ENCODE measurements around the gene NPDC1.

Gene NPDC1

DNA sequence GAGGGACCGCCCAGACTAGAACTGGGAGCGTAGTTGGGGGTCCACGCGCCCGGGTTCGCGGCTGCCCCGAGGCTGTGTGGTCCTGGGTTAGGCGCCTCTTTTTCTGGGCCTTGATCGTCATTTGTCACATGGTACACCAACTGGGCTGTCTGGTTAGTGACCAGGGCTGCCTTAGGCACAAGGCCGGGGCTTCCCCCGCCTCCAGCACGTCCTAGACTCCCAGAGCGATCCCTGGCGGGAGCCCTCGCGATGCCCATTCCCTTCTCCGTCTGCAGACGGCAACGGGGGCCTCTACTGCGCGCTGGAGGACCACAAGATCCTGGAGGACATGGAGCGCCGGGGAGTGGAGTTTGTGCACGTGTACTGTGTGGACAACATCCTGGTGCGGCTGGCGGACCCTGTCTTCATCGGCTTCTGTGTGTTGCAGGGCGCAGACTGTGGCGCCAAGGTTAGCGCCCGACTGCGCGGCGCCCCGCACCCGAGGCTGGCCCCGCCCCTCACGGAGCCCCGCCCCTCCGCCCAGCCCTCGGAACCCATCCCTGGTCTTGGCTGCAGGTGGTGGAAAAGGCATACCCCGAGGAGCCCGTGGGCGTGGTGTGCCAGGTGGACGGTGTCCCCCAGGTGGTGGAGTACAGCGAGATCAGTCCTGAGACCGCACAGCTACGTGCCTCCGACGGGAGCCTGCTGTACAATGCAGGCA, 32.9 kb upstream of the NPDC1 start:
- DNase-seq = no peak

GRCh38 chr9:137077758-137078693, 32.0 kb upstream of the NPDC1 start:
- DNase-seq = no peak
- TF ChIP-seq GATA1 (IDR thresholded peaks at IDR 0.05; ENCODE audit: low read depth, low read length) = no peak
- no peak for TF ChIP-seq POLR2A (IDR thresholded peaks at IDR 0.05; ENCODE audit: low read length)

More for the DNA sequence above, 32.9 kb upstream of the NPDC1 start:
- TF ChIP-seq GATA1 (IDR thresholded peaks at IDR 0.05; ENCODE audit: low read depth, low read length) = no peak
- no peak for TF ChIP-seq POLR2A (IDR thresholded peaks at IDR 0.05; ENCODE audit: low read length)

GRCh38 chr9:137077010-137077747, 31.2 kb upstream of the NPDC1 start, which contains the start of gene UAP1L1:
Gene UAP1L1 (plus strand): TSS chr9:137077517. CDS start chr9:137077533, 16 bp downstream.
- peak; percentile 62 to 74 for DNase-seq

GRCh38 chr9:137076636-137077009, 30.6 kb upstream of the NPDC1 start:
- no peak for DNase-seq
- TF ChIP-seq POLR2A (IDR thresholded peaks at IDR 0.05; ENCODE audit: low read length) (no peak), GATA1 (IDR thresholded peaks at IDR 0.05; ENCODE audit: low read depth, low read length) (no peak)

More at GRCh38 chr9:137077010-137077747, 31.2 kb upstream of the NPDC1 start, which contains the start of gene UAP1L1:
- TF ChIP-seq GATA1 (IDR thresholded peaks at IDR 0.05; ENCODE audit: low read depth, low read length) = no peak
- TF ChIP-seq POLR2A (IDR thresholded peaks at IDR 0.05; ENCODE audit: low read length) = no peak

DNA sequence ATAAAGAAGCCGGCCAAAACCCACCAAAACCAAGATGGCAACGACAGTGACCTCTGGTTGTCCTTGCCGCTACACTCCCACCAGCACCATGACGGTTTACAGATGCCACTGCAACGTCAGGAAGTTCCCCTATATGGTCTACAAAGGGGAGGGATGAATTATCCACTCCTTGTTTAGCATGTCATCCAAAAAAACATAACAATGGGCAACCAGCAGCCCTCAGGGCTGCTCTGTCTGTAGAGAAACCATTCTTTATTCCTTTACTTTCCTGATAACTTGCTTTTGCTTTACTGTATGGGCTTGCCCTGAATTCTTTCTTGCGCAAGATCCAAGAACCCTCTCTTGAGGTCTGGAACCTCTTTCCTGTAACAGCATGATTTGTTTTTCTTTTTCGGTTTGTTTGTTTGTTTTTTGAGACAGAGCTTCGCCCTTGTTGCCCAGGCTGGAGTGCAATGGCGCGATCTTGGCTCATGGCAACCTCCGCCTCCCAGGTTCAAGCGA, 29.3 kb upstream of the NPDC1 start:
- DNase-seq = no peak

DNA sequence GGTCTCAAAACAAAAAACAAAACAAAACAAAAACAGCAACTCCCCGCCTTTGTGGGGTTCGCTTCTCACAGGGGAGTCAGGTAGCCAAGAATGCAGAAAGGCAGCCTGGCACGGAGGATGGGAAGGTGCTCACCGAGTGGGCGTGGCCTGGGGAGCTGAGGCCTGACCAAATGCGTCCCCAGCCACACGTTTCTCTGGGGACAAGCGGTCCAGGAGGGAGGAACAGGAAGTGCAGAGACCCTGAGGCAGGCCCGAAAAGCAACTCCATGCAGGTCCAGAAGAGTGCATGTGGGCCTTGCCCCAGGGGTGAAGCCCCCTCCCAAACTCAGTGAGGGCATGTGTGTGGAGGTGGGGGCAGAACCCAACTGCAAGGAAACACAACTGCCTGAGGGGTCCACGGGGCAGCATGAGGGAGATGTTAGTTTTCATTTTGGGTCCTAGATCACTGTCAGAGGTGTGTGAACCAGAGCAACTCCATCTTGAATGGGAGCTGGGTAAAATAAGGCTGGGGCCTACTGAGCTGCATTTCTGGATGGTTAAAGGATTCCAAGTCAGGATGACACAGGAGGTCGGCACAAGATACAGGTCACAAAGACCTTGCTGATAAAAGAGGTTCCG, 28.8 kb upstream of the NPDC1 start:
- TF ChIP-seq POLR2A (IDR thresholded peaks at IDR 0.05; ENCODE audit: low read length) = no peak
- no peak for TF ChIP-seq GATA1 (IDR thresholded peaks at IDR 0.05; ENCODE audit: low read depth, low read length)
- DNase-seq = no peak

More for the DNA sequence above, 29.3 kb upstream of the NPDC1 start:
- TF ChIP-seq GATA1 (IDR thresholded peaks at IDR 0.05; ENCODE audit: low read depth, low read length) = no peak

DNA sequence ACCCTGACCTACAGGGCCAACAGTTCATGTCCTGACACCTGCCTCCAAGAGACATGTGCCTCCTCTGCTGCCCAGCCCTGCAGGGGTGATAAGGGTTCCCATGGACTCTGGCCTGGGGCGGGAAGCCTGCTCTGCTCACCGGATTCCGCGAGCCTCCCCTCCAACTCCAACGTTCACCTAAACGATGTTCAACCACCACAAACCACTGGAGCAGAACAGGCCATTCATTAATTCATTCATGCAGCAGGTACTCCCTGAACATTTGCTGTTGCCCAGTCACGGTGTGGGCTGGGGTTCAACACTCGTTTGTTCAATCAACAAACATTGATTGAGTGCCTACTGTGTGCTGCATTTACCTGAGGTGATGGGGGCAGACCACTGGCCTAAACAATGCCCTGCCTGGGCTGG, 28.0 kb upstream of the NPDC1 start:
- no peak for TF ChIP-seq GATA1 (IDR thresholded peaks at IDR 0.05; ENCODE audit: low read depth, low read length)
- TF ChIP-seq POLR2A (IDR thresholded peaks at IDR 0.05; ENCODE audit: low read length) = no peak
- DNase-seq = no peak

- TF ChIP-seq POLR2A (IDR thresholded peaks at IDR 0.05; ENCODE audit: low read length) = no peak
- TF ChIP-seq GATA1 (IDR thresholded peaks at IDR 0.05; ENCODE audit: low read depth, low read length) = no peak
- no peak for DNase-seq
These were observed 25.3 kb upstream of the NPDC1 start for GRCh38 chr9:137071282-137071681.

GRCh38 chr9:137070906-137071275, 24.9 kb upstream of the NPDC1 start:
- DNase-seq = no peak
- no peak for TF ChIP-seq GATA1 (IDR thresholded peaks at IDR 0.05; ENCODE audit: low read depth, low read length)
- peak; percentile 2 for TF ChIP-seq POLR2A (IDR thresholded peaks at IDR 0.05; ENCODE audit: low read length)

- TF ChIP-seq GATA1 (IDR thresholded peaks at IDR 0.05; ENCODE audit: low read depth, low read length) = no peak
- TF ChIP-seq POLR2A (IDR thresholded peaks at IDR 0.05; ENCODE audit: low read length) = peak; percentile 52
These were observed 24.4 kb upstream of the NPDC1 start, which contains the start of gene SAPCD2 for GRCh38 chr9:137070201-137070905. Gene SAPCD2 (minus strand): TSS chr9:137070557. CDS start chr9:137070460, 97 bp downstream.

DNA sequence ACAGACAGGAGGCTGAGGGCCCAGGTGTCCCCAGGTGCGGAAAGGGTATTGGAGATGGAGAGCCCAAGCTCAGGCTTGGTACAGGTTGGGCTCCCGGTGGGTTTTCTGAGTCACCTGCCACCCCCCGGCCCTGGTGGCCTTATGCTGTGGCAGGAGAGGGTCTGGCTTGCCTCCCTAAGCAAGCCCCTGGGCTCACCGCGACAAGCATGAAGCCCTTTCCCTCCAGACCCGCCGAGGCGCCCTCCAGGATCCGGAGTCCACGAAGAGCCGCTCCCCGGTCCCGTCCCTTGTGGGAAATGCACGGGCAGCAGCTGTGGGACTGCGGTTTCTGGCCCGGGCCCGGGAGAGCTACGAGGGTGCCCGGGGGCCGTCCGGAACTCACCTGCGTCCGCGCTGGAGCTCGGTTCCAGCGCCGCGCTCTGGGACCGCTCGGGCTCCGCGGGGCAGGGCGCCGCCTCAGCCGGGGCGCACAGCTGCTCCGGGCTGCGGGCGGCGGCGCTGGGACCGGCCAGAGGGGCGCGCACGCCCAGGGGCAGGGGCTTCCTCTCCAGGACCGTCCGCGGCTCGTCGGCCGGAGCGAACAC, 23.6 kb upstream of the NPDC1 start:
- peak; percentile 34 to 37 for DNase-seq
- TF ChIP-seq GATA1 (IDR thresholded peaks at IDR 0.05; ENCODE audit: low read depth, low read length) = no peak
- no peak for TF ChIP-seq POLR2A (IDR thresholded peaks at IDR 0.05; ENCODE audit: low read length)

More at GRCh38 chr9:137070201-137070905, 24.4 kb upstream of the NPDC1 start, which contains the start of gene SAPCD2:
- DNase-seq = peak; percentile 92
